HG03565 (cell line): ENCODE results near the gene ANKS3.
"Not testable (repeated sequence)": the region's sequence is repeated elsewhere in the genome, so short reads cannot be mapped to it uniquely, and the experiment has no call there.

Experiments
- ATAC-seq: cut with Tn5 transposase; IDR thresholded peaks from one replicate; pipeline ENCODE4 v1.9.1; 2021; ENCODE audit warnings: mild to moderate bottlenecking, moderate library complexity; ENCODE audit not compliant: unreplicated experiment

Gene ANKS3

DNA sequence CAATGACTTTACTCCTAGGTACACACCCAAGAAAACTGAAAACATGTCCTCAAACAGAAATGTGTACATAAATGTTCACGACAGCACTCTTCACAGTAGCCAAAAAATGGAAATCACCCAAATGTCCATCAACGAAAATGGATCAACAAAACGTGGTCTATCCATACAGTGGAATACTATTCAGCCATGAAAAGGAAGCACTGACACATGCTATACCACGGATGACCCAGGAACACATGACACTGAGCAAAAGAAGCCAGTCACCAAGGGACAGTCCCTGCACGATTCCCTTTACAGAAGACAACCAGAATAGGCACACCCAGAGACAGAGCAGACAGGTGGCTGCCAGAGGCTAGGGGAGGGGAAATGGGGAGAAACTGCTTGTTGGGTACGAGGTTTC, 21.6 kb upstream of the ANKS3 start:
- no peak for ATAC-seq

- ATAC-seq: no peak
Observed at GRCh38 chr16:4754865-4755264, 20.8 kb upstream of the ANKS3 start.

GRCh38 chr16:4753227-4753626, 19.2 kb upstream of the ANKS3 start:
- no peak for ATAC-seq

DNA sequence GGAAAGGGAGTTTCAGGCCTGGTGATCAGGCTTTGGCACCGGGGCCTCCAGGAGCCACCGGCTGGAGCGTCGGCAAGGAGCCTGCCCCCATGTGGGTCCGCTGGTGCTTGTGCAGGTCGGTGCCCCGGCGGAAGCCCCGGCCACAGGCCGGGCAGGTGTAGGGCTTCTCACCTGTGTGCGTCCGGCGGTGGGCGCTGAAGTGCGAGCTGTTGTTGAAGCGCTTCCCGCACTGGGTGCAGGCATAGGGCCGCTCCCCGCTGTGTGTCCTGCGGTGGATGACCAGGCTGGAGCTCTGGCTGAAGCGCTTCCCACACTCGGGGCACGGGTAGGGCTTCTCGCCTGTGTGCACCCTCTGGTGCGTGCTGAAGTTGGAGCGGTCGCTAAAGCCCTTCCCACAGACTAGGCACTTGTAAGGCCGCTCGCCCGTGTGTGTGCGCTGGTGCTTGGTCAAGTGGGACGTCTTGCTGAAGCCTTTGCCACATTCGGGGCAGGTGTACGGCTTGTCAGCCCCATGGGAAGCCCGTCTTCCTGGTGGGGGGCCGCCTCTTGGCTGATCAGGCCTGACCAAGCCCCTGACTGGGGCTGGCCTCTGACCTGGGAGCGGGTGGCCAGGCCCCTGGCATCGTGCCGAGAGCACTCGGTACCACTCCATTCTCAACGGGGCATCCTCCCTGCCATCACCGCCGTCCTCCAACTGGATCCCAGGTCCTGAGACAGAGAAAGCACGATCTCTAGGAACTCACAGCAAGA, 18.5 kb upstream of the ANKS3 start:
- no peak for ATAC-seq

DNA sequence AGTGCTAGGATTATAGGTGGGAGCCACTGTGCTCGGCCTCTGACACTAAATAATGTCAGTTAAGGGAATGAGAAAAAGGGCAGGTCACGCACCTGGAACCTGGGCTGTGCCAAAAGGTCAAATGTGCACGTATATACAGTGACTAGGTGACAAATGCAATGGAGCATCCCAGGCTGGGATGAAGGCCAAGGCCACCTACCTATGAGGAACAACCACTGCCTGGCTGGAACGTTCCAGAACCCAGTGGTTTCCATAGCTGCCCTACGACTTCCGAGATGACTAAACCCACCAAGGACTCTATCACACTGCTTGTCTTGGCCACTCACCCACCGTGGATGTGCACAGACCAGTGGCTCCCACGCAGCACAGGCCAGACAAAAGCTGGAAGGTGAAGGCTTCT, 16.8 kb upstream of the ANKS3 start:
- ATAC-seq: no peak

DNA sequence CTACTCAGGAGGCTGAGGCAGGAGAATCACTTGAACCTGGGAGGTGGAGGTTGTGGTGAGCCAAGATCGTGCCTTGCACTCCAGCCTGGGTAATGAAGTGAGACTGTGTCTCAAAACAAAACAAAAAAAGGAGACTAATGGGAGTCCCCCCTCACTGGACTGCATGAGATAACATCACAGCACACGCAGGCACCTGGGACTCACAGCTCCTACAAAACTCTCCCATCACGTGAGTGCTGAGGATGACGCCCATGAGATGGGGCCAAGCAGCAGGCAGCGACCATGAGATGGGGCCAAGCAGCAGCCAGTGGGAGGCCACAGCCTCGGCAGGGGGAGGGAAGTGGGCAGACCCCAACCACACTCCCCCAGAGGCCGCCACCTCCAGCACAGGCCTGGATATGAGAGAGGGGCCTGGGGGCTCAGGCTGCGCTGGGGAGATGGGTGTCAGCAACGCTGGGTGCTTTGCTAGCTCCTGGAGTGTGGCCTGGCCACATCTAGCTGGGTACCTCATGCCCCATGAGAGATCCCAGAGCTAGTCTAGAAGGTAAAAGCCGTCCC, 15.7 kb upstream of the ANKS3 start:
- no peak for ATAC-seq

GRCh38 chr16:4748682-4749411, 14.8 kb upstream of the ANKS3 start:
- ATAC-seq: no peak

DNA sequence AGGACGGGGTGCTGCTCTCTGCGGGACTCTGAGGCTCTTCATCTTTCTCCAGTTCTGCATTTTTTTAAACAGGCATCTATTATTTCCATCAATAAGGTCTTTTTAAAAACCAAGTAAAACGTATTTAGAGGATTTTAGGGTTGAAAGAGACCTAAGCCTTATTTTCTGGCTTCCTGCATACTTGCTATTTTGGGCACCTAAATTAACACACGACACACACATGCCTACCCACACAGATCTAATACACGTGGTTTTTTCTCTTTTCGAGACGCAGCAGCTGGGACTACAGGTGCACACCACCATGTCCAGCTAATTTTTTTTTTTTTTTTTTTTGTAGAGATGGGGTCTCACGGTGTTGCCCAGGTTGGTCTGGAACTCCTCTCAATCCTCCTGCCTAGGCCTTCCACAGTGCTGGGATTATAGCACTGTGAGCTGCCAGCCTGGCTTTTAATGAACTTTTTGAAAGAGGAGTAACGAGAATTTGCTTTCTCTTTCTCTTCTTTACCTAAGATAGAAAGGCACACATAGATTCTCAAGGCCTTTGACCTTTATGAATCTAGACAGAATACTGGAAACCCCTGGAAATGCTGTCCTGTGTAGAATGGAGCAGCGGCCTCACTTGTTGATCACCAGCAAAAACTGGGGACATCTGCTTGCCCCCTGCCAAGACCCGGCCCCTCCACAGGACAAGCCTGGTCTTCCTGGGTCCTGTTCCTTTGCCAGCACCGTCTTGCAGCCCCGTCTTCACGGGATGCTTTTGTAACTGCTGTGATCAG, 14.0 kb upstream of the ANKS3 start:
- no peak for ATAC-seq

DNA sequence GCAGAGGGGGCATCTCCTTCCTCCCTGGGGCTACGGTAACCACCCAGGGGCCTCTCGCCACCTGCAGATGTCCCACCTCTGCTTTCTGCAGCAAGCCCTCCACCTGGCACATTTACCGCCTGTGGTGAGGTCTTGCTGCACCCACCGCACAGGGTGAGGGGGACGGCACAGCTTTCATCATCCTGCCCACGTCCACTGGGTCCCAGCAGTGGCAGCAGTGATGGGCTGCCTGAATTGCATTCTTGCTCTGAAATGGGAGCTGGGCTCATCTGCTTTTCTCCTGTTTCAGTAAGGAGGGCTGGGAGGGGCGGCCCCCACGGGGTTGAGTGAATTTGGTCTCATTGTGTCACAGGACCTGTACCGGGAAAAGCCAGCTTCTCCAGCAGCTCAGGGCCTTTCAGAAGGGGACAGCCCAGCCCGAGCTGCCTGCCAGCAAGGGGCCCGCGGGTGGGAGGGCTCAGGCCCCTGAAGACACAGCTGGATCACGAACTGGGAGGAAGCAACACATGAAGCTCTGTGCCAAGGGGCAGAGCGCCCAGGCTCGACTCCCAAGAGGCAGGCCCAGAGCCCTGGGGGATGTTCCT, 13.0 kb upstream of the ANKS3 start:
- no peak for ATAC-seq

DNA sequence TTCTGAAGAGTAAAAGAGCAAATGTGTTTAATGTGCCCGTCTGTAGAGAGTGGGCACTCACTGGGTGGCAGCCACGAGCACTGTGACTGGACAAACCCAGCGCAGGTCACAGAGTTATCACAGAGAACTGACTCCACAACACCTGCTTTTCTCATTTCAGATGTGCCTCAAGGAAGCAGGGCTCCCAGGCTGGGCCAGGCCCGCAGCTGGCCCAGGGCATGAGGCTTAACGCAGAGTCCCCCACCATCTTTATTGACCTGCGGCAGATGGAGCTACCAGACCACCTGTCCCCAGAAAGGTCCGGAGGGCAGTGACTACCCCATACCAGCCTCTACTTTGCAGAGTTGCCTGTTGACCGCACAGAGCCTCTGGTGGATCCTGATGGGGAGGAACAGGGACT, 12.1 kb upstream of the ANKS3 start:
- no peak for ATAC-seq

DNA sequence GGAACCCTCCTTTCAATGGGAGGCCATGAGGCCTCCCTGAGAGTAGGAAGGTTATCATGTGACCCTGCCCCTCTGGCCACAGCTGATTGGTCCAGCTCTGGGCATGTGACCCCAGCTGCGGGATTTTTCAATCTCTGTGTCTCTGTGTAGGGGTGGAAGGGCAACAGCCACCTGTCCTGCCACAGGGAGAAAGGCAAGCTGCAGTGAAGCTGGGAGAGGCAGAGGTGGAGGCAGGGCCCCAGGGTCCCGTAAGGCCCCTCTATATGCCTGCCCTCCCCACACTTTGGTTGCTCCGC, 11.2 kb upstream of the ANKS3 start:
- ATAC-seq: no peak

DNA sequence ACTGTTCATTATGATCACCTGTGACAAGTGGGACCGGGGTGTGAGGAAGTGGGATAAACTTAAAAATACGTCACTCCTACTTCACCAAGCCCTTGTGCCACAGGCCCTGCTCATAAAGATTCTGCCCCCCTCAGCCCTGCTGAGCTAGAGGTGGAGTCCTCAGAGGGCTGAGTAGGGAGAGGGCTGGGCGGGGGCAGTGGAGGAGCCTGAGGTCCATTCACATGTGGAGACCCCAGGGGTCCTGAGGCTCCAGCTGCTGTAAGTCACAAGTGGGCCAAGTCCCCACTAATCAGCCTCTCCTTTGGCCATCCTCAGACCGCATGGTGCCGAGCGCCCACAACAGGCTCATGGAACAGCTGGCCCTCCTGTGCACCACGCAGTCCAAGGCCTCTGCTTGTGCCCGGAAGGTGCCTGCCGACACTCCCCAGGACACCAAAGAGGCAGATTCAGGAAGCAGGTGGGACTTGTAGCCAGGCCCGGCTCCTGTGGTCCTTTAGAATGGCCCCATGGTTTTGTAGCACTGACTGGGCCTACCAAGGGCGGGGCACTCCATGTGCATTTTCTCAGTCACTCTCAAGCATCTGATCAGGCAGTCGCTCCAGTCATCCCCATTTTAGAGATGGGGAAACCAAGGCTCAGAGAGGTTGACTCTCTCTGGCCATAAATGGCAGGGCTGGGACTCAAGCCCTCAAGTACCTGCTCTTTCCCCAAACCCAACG, 10.6 kb upstream of the ANKS3 start:
- no peak for ATAC-seq

- ATAC-seq: no peak
Observed at GRCh38 chr16:4743226-4743878, 9.3 kb upstream of the ANKS3 start.

- not testable (repeated sequence) for ATAC-seq
Observed at GRCh38 chr16:4738370-4738769, 4.3 kb upstream of the ANKS3 start.

DNA sequence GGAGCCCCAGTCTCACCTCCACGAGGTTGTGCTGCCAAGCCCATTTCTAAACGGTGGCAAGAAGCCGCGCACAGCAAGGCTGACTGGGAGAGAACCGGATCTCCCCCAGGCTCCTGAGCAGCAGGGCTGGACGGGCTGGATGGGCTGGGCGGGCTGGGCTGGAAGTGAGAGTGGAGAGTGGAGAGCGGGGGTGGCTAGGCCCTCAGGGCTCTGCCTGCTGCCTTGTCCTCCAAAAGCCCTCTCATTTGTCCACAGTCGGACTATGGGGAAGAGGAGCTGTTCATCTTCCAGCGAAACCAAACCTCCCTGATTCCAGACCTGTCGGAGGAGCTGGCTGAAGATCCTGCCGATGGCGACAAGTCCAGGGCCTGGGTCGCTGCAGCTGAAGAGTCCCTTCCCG, 3.5 kb upstream of the ANKS3 start:
- no peak for ATAC-seq

DNA sequence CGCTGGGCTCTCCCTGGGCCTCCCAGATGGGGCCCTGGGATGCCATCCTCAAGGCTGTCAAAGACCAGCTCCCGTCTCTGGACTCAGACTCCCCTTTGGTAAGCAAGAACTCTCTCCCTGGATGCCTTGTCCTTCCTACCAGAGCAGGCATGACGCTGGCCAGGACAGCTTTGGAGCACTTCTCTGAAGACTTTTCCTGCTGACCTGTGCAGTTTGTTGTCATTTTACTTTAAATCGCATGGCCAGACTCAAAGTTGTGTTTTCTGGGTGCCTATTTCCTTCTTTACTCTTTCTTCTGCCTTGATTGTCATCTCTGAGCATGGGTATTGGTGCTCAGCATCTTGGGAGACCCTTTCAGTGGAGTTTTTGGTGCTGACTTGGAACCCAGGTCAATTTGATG, 2.5 kb upstream of the ANKS3 start:
- no peak for ATAC-seq

DNA sequence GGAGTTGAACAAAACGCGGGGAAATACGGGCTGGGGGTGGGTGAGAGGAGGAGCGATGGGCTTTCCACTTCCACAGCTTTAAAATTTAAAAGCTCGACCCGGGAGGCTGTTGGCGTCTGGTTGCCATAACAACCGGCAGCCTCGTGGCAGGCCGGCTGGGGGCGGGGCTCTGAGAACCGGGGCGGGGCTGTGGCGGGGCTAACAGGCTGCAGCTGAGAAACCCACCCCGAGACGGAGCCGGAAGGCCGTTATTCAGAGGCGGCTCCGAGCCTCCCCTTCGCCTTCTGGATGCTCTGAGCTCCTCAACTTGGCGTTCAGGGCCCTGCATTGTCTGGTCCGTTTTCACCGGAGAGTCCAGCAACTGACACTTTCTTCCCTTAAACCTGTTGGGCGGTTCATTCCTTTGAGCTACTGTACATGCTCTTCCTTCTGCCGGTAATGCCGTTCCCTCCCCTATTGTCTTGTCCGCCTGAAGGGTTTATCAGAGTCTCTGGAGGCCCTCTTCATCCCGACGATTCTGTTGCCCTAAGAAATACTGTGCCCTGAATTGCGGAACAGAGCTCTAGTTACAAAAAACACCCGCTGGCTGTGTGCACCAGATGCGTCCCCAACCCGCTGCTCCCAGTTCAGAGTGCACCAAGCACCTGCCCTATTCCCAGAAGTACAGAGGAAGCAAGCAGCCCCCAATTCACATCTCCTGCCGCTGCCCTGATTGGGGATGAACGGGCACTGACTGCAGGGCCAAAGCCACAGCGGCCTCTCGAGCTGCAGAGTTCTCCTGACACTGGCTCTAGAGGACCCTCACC, 862 bp upstream of the ANKS3 start:
- peak; percentile 32 for ATAC-seq

- peak; percentile 6 for ATAC-seq
Observed at GRCh38 chr16:4733747-4734062, 366 bp downstream of the ANKS3 start.

DNA sequence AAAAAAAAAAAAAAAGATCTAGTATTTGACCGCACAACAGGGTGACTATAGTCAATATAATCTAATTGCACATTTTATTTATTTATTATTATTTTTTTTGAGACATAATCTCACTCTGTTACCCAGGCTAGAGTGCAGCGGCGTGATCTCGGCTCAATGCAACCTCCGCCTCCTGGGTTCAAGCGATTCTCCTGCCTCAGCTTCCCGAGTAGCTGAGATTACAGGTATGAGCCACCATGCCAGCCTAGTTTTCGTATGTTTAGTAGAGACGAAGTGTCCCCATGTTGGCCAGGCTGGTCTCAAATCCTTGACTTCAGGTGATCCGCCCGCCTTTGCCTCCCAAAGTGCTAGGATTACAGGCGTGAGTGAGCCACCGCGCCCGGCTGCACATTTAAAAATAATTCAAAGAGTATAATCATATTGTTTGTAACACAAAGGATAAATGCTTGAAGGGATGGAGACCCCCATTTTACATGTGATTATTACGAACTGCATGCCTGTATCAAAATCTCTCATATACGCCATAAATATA, 794 bp downstream of the ANKS3 start:
- no peak for ATAC-seq
